Effector memory CD8-positive, alpha-beta T cell (primary cell): Measurements from ENCODE around the gene RHEBL1.

Source experiments
- ATAC-seq: fragments of 150-1000 bp; cut with Tn5 transposase; replicated peaks from 2 replicates; pipeline ENCODE4 v1.10.0; 2021; ENCODE audit warnings: mild to moderate bottlenecking, moderate library complexity
- DNase-seq, 3 experiments: peaks; one replicate each; pipeline ENCODE4 v3.0.0; 2021
- H3K27ac Mint-ChIP-seq, 2 donors: one replicate each; pipeline ENCODE4 v1.8.0; 2022; ENCODE audit warnings: mild to moderate bottlenecking in 2 of 2, mixed read lengths in 2 of 2, moderate library complexity in 2 of 2
- H3K27me3 Mint-ChIP-seq, 2 donors: one replicate each; pipeline ENCODE4 v1.8.0; 2022; ENCODE audit warnings: mixed read lengths in 2 of 2
- H3K36me3 Mint-ChIP-seq: one replicate; pipeline ENCODE4 v1.8.0; 2022; ENCODE audit warnings: mild to moderate bottlenecking, moderate library complexity, mixed read lengths; ENCODE audit not compliant: insufficient read depth
- H3K4me1 Mint-ChIP-seq, 2 donors: one replicate each; pipeline ENCODE4 v1.8.0; 2022; ENCODE audit warnings: low read depth in 2 of 2, mixed read lengths in 2 of 2
- H3K4me3 Mint-ChIP-seq, 2 donors: one replicate each; pipeline ENCODE4 v1.8.0; 2022; ENCODE audit warnings: mild to moderate bottlenecking in 2 of 2, mixed read lengths in 2 of 2, moderate library complexity in 2 of 2
- H3K9me3 Mint-ChIP-seq, 2 donors: one replicate each; pipeline ENCODE4 v1.8.0; 2022; ENCODE audit warnings: mixed read lengths in 2 of 2

RHEBL1 gene

DNA sequence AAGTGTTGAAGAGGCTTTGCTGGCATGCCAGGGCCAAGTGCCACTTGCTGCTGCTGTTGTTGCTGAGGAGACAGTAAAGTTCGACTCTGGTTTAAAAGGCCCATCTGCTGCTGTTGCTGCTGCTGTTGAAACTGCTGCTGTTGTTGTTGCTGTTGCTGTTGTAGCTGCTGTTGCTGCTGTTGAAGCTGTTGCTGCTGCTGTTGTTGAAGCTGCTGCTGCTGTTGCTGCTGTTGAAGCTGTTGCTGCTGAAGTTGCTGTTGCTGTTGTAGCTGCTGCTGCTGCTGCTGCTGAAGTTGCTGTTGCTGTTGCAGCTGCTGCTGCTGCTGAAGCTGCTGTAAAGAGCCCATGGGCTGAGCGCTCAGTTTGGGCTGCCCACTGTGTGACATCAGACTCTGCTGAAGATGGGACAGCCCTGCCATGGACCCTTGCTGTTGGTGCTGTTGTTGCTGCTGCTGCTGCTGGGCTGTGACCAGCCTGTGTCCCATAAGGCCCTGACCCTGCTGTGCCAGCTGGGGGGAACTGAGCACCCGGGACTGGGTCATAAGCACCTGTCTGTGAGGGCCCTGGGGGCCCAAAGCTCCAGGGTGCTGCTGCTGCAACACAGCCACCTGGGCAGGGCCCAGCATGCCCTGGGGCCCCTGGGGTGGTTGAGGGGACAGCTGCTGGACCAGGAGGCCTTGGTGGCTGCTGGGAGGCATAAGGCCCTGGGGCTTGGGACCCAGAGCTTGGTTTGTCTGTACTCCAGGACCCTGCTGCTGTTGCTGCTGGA is 36.9 kb downstream of the RHEBL1 start:
- no peak for ATAC-seq
- Mint-ChIP-seq H3K27me3 (no peaks in the 10 kb centered on the region), H3K4me3 (no peak overlapping the region), H3K9me3 (no peaks in the 10 kb centered on the region), H3K27ac (peak overlapping the region; percentile 64 to 83), H3K4me1 (peaks cover 5 to 17% of the 10 kb centered on the region in 2 donors), H3K36me3 (peaks cover 60% of the 10 kb centered on the region)
- no peak for DNase-seq

DNA sequence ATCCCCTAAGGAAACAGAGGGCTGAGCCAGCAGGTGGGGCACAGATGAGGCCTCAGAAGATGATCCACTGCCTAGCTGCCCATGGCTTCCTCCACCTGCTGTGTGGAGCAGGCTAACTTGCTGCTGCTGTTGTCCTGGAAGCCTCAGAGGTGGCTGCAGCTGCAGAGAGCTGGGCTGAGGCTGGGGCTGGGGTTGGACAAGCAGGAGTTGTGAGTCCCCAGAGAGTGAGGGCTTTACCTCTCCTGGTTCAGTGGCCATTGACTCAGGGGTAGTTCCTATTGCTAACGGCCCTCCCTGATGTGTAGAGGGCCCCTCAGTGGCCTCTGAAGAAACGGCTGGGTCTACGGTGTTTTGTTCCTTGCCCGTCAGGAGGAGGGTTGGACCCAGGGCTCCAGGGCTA is 37.5 kb downstream of the RHEBL1 start:
- no peaks in the 10 kb centered on the region for H3K27me3 Mint-ChIP-seq
- no peak for DNase-seq
- H3K27ac Mint-ChIP-seq = peak overlapping the region in 1 of 2 donors; percentile 64
- peaks cover 5 to 17% of the 10 kb centered on the region in 2 donors for H3K4me1 Mint-ChIP-seq
- ATAC-seq = no peak
- H3K36me3 Mint-ChIP-seq = peaks cover 63% of the 10 kb centered on the region
- no peak overlapping the region for H3K4me3 Mint-ChIP-seq
- H3K9me3 Mint-ChIP-seq = no peaks in the 10 kb centered on the region

- Mint-ChIP-seq H3K36me3 (peaks cover 60% of the 10 kb centered on the region), H3K27me3 (no peaks in the 10 kb centered on the region), H3K9me3 (no peaks in the 10 kb centered on the region), H3K4me1 (peaks cover 4 to 13% of the 10 kb centered on the region in 2 donors), H3K27ac (peak overlapping the region; percentile 74 to 85), H3K4me3 (no peak overlapping the region)
- no peak for ATAC-seq
- DNase-seq = no peak
Measured at GRCh38 chr12:49031573-49032161, 38.1 kb downstream of the RHEBL1 start.

DNA sequence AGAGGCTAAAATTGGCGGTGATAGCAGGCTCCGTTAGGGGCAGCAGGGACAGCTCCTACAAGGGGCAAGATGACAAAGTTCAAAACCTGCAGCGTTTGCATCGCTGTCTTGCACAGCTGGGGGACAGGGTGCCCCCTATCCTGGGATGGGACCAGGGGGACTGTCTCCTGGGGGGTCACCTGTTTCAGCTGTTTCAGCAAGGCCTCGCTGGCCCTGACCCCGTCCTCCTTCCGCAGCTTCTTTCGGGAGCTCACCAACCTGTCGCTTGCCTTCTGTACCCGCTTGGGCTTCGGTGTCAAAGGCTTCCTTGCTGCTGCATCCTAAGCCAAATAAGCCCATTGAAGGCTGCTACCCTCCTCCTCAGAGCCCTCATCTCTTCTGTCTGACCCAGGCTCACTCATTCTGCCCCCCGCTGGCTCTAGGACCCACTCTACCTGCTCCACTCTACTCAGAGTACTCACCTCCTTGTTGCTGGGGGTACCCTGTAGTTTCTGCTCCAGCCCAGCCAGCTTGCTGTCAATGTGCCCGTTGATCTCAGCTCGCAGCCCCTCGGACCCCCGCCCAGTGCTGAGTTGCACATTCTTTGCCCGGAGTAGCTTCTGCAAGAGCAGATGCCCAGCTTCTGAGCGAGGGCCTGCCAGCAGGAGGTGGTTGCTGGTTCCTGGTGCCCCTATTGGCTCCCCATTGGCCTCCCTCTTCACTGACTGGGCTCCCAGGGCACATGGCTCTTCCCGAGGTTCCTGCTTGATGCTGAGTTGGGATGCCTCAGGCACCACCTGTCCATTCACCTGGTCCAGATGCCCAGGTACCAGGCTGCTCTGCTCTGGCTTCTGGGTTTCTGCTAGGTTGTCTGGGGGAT is 38.8 kb downstream of the RHEBL1 start:
- peak overlapping the region in 1 of 2 donors; percentile 49 for H3K4me3 Mint-ChIP-seq
- DNase-seq = no peak
- peaks cover 57% of the 10 kb centered on the region for H3K36me3 Mint-ChIP-seq
- no peaks in the 10 kb centered on the region for H3K9me3 Mint-ChIP-seq
- H3K27ac Mint-ChIP-seq = peak overlapping the region; percentile 74 to 85
- no peak for ATAC-seq
- H3K4me1 Mint-ChIP-seq = peaks cover 4 to 12% of the 10 kb centered on the region in 2 donors
- H3K27me3 Mint-ChIP-seq = no peaks in the 10 kb centered on the region

DNA sequence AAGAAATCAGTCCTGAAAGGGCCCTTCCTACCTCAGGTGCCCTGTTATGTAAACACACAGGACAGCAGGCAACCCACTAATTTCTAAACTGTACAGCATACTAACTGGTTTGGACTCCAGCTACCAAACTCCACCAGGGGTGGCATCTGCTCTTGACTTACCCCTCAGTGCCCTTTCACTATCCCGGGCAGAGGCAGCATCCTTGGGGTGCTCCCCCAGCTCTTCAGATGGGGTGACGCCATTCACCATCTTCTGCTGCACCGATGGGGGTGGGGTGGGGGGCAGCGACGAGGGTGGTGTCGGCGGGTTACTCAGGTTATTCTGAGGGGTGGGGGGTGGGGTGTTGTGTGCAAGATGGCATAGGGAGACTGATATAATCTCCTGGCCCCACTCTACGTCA is 39.7 kb downstream of the RHEBL1 start:
- no peak for DNase-seq
- H3K4me1 Mint-ChIP-seq = peaks cover 4 to 5% of the 10 kb centered on the region in 2 donors
- H3K4me3 Mint-ChIP-seq = no peak overlapping the region
- no peaks in the 10 kb centered on the region for H3K27me3 Mint-ChIP-seq
- H3K36me3 Mint-ChIP-seq = peaks cover 53% of the 10 kb centered on the region
- ATAC-seq = no peak
- no peaks in the 10 kb centered on the region for H3K9me3 Mint-ChIP-seq
- peak overlapping the region; percentile 54 to 74 for H3K27ac Mint-ChIP-seq

DNA sequence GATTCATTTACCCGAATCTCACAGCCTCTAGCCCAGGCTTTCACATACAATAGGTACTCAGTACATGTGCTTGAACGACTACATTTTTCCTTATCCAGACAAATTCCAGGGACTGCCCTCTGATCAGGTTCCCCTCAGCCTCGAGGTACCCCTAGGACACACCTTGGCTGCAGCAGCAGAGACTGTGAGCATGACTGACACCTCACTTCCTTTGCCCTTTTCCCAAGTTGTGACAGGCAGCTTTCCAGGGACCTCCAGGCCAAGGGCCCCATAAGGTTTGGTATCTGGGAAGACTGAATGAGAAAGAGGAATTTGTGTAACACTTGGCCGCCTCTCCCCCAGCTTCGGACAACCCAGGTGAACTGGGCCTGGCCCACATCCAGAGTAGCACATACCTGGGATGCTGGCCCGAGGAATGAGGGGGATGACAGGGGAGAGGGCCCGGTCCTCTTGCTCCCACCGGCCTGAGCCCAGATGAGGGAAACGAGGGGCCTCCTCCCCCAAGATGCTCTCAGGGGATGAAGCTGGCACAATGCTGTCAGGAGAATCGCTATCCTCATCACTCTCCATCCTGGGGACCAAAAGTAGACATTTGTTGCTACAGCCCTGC is 41.0 kb downstream of the RHEBL1 start:
- H3K9me3 Mint-ChIP-seq = no peaks in the 10 kb centered on the region
- no peaks in the 10 kb centered on the region for H3K27me3 Mint-ChIP-seq
- no peak for DNase-seq
- H3K4me1 Mint-ChIP-seq = peaks cover 2 to 5% of the 10 kb centered on the region in 2 donors
- no peak overlapping the region for H3K4me3 Mint-ChIP-seq
- H3K27ac Mint-ChIP-seq = peak overlapping the region in 1 of 2 donors; percentile 88
- ATAC-seq = no peak
- peaks cover 52% of the 10 kb centered on the region for H3K36me3 Mint-ChIP-seq

DNA sequence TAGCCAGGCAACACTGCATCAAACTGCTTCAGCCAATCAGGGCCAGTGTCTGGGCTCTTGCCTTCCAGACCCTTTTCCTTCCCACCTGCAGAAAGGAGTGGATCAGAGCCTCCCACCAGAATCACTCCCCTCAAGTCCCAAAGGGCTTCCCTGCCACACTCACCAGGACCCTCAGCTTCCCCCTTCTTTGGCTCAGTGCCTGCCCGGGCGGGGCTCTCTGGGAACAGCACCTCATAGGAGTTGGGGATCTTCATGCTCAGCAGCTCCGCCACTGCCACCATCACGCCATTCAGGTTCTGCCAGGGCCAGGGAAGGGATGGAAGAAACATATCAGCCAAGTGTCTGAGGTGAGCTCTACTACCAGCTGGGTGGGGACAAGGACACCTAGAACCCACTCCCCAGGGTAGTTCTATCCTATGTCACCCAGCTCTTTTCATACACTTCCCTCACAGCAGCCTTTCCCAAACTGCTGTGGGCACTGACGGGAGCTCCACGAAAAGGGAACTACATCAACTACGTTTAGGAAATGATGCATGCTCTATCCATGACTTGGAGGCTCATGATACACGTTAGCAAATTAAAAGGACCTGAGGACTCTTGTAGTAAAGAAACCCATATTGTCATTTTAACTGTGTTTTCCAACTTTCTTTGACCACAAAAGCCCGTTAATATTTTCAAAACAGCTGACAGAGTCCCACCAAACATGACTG is 41.8 kb downstream of the RHEBL1 start:
- Mint-ChIP-seq H3K9me3 (no peaks in the 10 kb centered on the region), H3K36me3 (peaks cover 52% of the 10 kb centered on the region), H3K27me3 (no peaks in the 10 kb centered on the region), H3K4me3 (no peak overlapping the region), H3K27ac (peak overlapping the region; percentile 75 to 88), H3K4me1 (peaks cover 2 to 5% of the 10 kb centered on the region in 2 donors)
- no peak for ATAC-seq
- DNase-seq = no peak

DNA sequence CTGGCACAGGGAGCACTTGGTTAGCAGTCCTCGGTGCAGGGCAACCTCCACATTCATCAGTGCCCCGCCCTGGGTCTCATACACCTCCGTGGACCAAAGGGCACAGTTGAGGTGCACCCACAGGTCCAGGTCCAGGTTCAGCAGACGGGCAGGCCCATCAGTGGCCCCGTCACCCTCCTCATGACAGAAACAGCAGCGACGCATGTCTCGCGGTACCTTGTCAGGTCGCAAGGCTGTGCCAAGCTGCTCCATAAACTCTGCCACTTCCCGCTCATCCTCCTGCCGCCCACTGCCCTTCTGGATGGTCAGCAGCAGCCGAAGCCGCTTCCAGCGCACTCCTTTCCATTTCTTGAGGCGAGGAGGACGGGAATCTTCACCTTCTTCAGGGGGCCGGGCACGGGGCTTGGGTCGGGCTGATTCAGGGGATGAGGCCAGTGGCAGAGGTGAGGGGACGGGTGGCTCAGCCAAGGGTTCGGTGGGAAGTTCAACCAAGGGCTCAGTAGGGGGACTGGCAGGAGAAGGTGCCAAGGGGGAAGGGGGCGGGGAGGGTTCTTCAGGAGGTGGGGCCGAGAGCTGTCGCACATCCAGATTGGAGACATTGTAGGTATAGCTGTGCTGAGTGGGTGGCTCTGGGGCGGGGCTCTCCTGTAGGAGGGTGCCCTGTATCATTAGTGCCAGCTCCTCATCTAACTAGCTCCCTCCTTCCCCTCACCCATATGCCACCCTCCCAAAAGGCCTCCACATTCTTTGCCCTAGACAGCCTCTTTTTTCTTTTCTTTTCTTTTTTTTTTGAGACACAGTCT is 42.9 kb downstream of the RHEBL1 start:
- no peaks in the 10 kb centered on the region for H3K9me3 Mint-ChIP-seq
- no peak for ATAC-seq
- H3K36me3 Mint-ChIP-seq = peaks cover 54% of the 10 kb centered on the region
- no peaks in the 10 kb centered on the region for H3K27me3 Mint-ChIP-seq
- H3K27ac Mint-ChIP-seq = peak overlapping the region in 1 of 2 donors; percentile 88
- H3K4me1 Mint-ChIP-seq = peaks cover 2 to 4% of the 10 kb centered on the region in 2 donors
- no peak for DNase-seq
- no peak overlapping the region for H3K4me3 Mint-ChIP-seq

DNA sequence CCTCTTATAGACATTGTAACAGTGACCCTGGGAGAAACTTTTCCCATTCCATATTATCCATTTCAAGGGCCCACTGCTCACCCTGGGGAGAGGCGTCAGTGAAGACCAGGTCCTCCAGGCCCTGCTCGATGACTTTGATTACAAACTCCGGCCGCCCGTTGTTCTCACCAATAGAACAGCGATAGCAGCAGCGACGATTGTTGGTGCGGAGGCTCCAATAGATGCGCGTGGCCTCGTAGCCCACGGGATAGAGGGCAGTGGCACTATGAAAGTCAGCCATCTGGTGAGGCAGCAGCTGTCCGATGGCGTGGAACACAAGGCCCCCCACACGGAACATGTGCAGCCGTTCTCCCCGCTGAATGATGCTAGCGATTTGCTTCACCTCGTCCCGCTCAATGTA is 43.7 kb downstream of the RHEBL1 start:
- no peaks in the 10 kb centered on the region for H3K27me3 Mint-ChIP-seq
- no peak for ATAC-seq
- peaks cover 2 to 4% of the 10 kb centered on the region in 2 donors for H3K4me1 Mint-ChIP-seq
- no peak overlapping the region for H3K4me3 Mint-ChIP-seq
- H3K36me3 Mint-ChIP-seq = peaks cover 52% of the 10 kb centered on the region
- H3K27ac Mint-ChIP-seq = peak overlapping the region in 1 of 2 donors; percentile 81
- no peaks in the 10 kb centered on the region for H3K9me3 Mint-ChIP-seq
- DNase-seq = no peak

- Mint-ChIP-seq H3K27me3 (no peaks in the 10 kb centered on the region), H3K27ac (peak overlapping the region in 1 of 2 donors; percentile 81), H3K4me1 (peaks cover 2 to 4% of the 10 kb centered on the region in 2 donors), H3K36me3 (peaks cover 52% of the 10 kb centered on the region), H3K4me3 (no peak overlapping the region), H3K9me3 (no peaks in the 10 kb centered on the region)
- ATAC-seq (no peak), DNase-seq (no peak)
Measured at GRCh38 chr12:49025463-49025862, 44.3 kb downstream of the RHEBL1 start.

GRCh38 chr12:49024543-49024942 is 45.2 kb downstream of the RHEBL1 start:
- no peaks in the 10 kb centered on the region for H3K9me3 Mint-ChIP-seq
- peak overlapping the region; percentile 81 to 89 for H3K27ac Mint-ChIP-seq
- H3K4me3 Mint-ChIP-seq = no peak overlapping the region
- peaks cover 50% of the 10 kb centered on the region for H3K36me3 Mint-ChIP-seq
- no peaks in the 10 kb centered on the region for H3K27me3 Mint-ChIP-seq
- H3K4me1 Mint-ChIP-seq = peaks cover 6 to 9% of the 10 kb centered on the region in 2 donors
- ATAC-seq (no peak), DNase-seq (no peak)

DNA sequence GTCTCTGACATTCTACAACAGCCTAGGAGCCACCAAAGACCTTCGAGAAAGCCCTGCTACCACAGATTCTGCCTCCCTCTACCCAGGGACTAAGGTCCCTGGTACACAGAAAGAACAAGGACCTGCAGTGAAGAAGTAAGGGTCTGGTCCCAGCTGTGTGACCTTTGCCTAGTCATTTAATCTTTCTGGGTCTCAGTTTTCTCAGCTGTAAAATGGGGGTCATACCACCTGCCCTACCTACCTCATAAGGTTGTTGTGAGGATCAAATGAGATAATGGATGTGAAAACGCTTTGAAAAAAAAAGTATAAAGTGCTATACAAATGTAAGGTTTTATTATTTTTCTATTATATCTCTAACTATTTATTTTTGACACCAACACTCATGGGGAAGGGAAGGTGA is 46.0 kb downstream of the RHEBL1 start:
- H3K9me3 Mint-ChIP-seq = no peaks in the 10 kb centered on the region
- H3K4me1 Mint-ChIP-seq = peaks cover 12 to 15% of the 10 kb centered on the region in 2 donors
- DNase-seq = no peak
- ATAC-seq = no peak
- H3K27ac Mint-ChIP-seq = peak overlapping the region; percentile 89 to 100
- H3K36me3 Mint-ChIP-seq = peaks cover 57% of the 10 kb centered on the region
- H3K27me3 Mint-ChIP-seq = no peaks in the 10 kb centered on the region
- no peak overlapping the region for H3K4me3 Mint-ChIP-seq
